Testis (tissue), 2 donors: ENCODE results near the gene NR2F6.

Experiments used
- POLR2A ChIP-seq: fragments of 450-650 bp; IDR thresholded peaks from one replicate; pipeline ENCODE4 v1.6.1; 2017; ENCODE audit warnings: antibody characterized with exemption, mild to moderate bottlenecking, moderate library complexity
- TF ChIP-seq, protein P1 (sequence below), 3 experiments: fragments of 450-650 bp in 2 of 3; fragments of 200-600 bp in 1 of 3; sonication (generic) in 1 of 3; IDR thresholded peaks; one replicate each; pipeline ENCODE4 v1.5.1; 2016 to 2019; ENCODE audit warnings: antibody characterized with exemption in 3 of 3, mild to moderate bottlenecking in 2 of 3, moderate library complexity in 1 of 3

DNA sequence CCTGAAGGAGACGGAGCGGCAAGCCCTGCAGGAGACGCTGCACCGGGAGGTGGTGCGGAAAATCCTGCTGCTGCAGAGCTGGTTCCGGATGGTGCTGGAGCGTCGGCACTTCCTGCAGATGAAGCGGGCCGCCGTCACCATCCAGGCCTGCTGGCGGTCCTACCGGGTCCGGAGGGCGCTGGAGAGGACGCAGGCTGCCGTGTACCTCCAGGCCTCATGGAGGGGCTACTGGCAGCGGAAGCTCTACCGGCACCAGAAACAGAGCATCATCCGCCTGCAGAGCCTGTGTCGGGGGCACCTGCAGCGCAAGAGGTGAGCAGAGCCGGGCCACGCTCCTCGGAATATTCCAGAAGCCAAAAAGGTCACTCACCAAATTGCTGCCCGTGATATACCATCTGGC, 53.0 kb downstream of the NR2F6 start:
- TF ChIP-seq, protein P1, sequence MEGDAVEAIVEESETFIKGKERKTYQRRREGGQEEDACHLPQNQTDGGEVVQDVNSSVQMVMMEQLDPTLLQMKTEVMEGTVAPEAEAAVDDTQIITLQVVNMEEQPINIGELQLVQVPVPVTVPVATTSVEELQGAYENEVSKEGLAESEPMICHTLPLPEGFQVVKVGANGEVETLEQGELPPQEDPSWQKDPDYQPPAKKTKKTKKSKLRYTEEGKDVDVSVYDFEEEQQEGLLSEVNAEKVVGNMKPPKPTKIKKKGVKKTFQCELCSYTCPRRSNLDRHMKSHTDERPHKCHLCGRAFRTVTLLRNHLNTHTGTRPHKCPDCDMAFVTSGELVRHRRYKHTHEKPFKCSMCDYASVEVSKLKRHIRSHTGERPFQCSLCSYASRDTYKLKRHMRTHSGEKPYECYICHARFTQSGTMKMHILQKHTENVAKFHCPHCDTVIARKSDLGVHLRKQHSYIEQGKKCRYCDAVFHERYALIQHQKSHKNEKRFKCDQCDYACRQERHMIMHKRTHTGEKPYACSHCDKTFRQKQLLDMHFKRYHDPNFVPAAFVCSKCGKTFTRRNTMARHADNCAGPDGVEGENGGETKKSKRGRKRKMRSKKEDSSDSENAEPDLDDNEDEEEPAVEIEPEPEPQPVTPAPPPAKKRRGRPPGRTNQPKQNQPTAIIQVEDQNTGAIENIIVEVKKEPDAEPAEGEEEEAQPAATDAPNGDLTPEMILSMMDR (IDR thresholded peaks at IDR 0.05), result no peak
- TF ChIP-seq POLR2A, result no peak
